Cardiac fibroblast (primary cell): ENCODE data around the gene USP40.

Source experiments
- DNase-seq, 2 donors: peaks; one replicate each; pipeline versions ENCODE4 v3.0.0 to v3.0.0-alpha.2; 2010; ENCODE audit warnings: low read depth in 2 of 2
- H3K4me3 ChIP-seq, 2 donors: replicated peaks in 1 of 2; 1 replicate in 1 of 2; 2 replicates in 1 of 2; pipeline ENCODE4 v1.5.1; 2011; ENCODE audit warnings: low read depth in 2 of 2, low read length in 2 of 2, mild to moderate bottlenecking in 2 of 2, moderate library complexity in 1 of 2
- TF ChIP-seq, protein P1 (sequence below): IDR thresholded peaks from one replicate; pipeline ENCODE4 v1.5.1; 2011; ENCODE audit warnings: low read depth, mild to moderate bottlenecking, low read length, inconsistent platforms

The USP40 gene

GRCh38 chr2:233553366-233553765, 13.2 kb downstream of the USP40 start:
- no peak overlapping the region for H3K4me3 ChIP-seq
- peak in 1 of 2 donors; percentile 8 for DNase-seq
- TF ChIP-seq, protein P1, sequence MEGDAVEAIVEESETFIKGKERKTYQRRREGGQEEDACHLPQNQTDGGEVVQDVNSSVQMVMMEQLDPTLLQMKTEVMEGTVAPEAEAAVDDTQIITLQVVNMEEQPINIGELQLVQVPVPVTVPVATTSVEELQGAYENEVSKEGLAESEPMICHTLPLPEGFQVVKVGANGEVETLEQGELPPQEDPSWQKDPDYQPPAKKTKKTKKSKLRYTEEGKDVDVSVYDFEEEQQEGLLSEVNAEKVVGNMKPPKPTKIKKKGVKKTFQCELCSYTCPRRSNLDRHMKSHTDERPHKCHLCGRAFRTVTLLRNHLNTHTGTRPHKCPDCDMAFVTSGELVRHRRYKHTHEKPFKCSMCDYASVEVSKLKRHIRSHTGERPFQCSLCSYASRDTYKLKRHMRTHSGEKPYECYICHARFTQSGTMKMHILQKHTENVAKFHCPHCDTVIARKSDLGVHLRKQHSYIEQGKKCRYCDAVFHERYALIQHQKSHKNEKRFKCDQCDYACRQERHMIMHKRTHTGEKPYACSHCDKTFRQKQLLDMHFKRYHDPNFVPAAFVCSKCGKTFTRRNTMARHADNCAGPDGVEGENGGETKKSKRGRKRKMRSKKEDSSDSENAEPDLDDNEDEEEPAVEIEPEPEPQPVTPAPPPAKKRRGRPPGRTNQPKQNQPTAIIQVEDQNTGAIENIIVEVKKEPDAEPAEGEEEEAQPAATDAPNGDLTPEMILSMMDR: no peak

- no peak overlapping the region for H3K4me3 ChIP-seq
- TF ChIP-seq, protein P1: no peak
- DNase-seq: no peak
These were observed 15.1 kb downstream of the USP40 start for GRCh38 chr2:233551491-233551890.

DNA sequence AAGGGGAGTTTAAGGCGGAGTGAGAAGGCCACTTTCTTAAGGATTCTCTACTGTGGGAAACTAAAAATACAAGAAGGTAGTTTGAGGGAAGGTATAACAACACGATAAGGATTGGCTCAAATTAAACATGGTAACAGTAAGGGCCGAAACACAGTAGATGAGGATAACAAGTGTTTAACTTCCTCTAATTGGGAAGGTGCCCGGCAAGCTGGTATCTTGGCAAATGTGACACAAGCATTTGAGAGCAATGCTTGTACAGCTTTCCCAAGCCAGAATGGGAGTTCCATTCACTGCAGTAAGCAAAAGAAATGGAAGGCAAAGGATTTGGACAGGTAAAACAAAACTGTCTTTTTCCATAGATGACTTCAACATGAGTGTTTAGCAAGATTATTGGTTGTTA, 19.8 kb downstream of the USP40 start:
- TF ChIP-seq, protein P1: no peak
- DNase-seq: no peak
- H3K4me3 ChIP-seq: no peak overlapping the region

GRCh38 chr2:233546101-233546500, 20.5 kb downstream of the USP40 start:
- DNase-seq: no peak
- TF ChIP-seq, protein P1: no peak
- no peak overlapping the region for H3K4me3 ChIP-seq

DNA sequence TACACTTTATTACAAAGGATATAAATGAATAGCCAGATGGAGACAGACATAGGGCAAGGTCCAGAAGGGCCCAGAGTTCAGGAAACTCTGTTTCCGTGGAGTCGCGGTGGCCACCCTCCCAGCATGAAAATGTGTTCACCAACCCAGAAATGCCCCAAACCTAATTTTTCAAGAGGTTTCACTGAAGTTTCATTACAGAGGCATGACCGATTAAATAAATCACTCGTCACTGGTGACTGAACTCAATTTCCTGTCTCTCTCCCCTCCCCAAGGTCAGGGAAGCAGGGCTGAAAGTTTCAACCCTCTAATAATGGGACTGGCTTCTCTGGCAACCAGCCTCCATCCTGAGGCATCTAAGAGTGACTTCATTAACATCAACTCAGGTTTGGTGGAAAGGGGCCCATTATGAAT, 22.4 kb downstream of the USP40 start:
- TF ChIP-seq, protein P1: no peak
- H3K4me3 ChIP-seq: no peak overlapping the region
- no peak for DNase-seq

- peak; percentile 93 for DNase-seq
- TF ChIP-seq, protein P1: no peak
- no peak overlapping the region for H3K4me3 ChIP-seq
These were observed 24.1 kb downstream of the USP40 start for GRCh38 chr2:233542507-233542906.

GRCh38 chr2:233538741-233539140, 27.8 kb downstream of the USP40 start:
- H3K4me3 ChIP-seq: no peak overlapping the region
- DNase-seq: no peak
- TF ChIP-seq, protein P1: no peak
